BJ (cell line): ENCODE results near the gene COL18A1. TPM values are rescaled to one million over a fixed set of nuclear protein-coding genes. Genes with fewer than 3 reads are reported as not detected.

ENCODE experiments used
- CTCF ChIA-PET: fragments of 350-600 bp; formaldehyde crosslinking; extraction: SDS; loops from one replicate; lab custom pipeline; 2021; ENCODE audit warnings: antibody characterized with exemption, inconsistent platforms; lab: Yijun Ruan, JAX
- POLR2A ChIA-PET: fragments of 300-600 bp; sonication (Branson Sonifier 250); formaldehyde crosslinking; extraction: SDS; loops from one replicate; lab custom pipeline; 2021; ENCODE audit warnings: antibody characterized with exemption; lab: Charles Lee
- DNase-seq: peaks from one replicate; pipeline ENCODE4 v3.0.0-alpha.2; 2011; ENCODE audit warnings: low read depth
- H3K27me3 ChIP-seq: 2 replicates; pipeline ENCODE4 v1.6.0; 2011; ENCODE audit warnings: low read length; ENCODE audit not compliant: control insufficient read depth, insufficient read depth
- H3K36me3 ChIP-seq: 2 replicates; pipeline ENCODE4 v1.5.1; 2011; ENCODE audit warnings: low read length; ENCODE audit not compliant: control insufficient read depth, insufficient read depth
- H3K4me3 ChIP-seq: 2 replicates; pipeline ENCODE4 v1.5.1; 2011; ENCODE audit warnings: low read depth, mild to moderate bottlenecking, control low read depth, low read length
- CTCF ChIP-seq: IDR thresholded peaks from 2 replicates; pipeline ENCODE4 v1.5.1; 2011; ENCODE audit warnings: low read depth, mild to moderate bottlenecking, control low read depth, inconsistent platforms, low read length, moderate library complexity; ENCODE audit not compliant: insufficient read depth
- polyA plus RNA-seq: library from polyadenylated mRNA; depleted of rRNA; stranded (reverse); fragments of >200 nt; gene quantifications from 2 replicates; pipeline ENCODE4 v1.2.3, GENCODE V29; 2011

COL18A1 gene
- polyA plus RNA-seq, 1 experiment = 99.7 TPM

DNA sequence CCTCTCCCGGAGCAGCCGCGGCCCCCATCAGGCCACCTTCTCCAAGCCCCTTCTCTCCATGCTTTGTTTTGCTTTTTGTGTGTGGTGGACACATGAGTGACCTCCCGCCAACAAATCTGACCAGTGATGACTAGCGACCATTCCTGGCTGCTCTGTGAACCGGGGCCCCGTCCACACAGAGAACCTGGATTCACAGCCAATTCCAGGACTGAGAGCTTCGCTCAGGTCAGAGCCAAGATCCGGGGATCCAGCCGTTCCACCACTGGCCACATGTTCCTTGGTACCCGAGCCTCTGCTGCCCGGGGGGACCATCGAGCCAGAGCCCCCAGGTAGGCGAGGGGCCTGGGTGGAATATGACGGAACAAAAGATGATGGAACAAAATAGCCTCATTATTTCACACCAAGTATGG lies 46.7 kb upstream of the COL18A1 start:
- DNase-seq = no peak
- ChIA-PET CTCF (interaction anchor here (1.2 to 1.3 kb wide), 3 partner anchors 9 to 52 kb away, joined by 3 read pairs; no protein-coding TSS in a partner anchor), POLR2A (no interaction called here)
- H3K4me3 ChIP-seq = no peak overlapping the region
- H3K27me3 ChIP-seq = 0 out of 2 replicates have a peak, but pooled peaks cover 1% of the 10 kb centered on the region
- H3K36me3 ChIP-seq = no peaks in the 10 kb centered on the region
- no peak for TF ChIP-seq CTCF

GRCh38 chr21:45358711-45359310 lies 46.2 kb upstream of the COL18A1 start:
- H3K36me3 ChIP-seq = no peaks in the 10 kb centered on the region
- TF ChIP-seq CTCF = no peak
- POLR2A ChIA-PET = no interaction called here
- no peak overlapping the region for H3K4me3 ChIP-seq
- H3K27me3 ChIP-seq = 0 out of 2 replicates have a peak, but pooled peaks cover under 1% of the 10 kb centered on the region
- DNase-seq = no peak
- CTCF ChIA-PET = interaction anchor here (1.3 kb wide), 1 partner anchor 14 kb away, joined by 3 read pairs; no protein-coding TSS in a partner anchor

- no peaks in the 10 kb centered on the region for H3K36me3 ChIP-seq
- ChIA-PET POLR2A (no interaction called here), CTCF (no interaction called here)
- H3K27me3 ChIP-seq = no peaks in the 10 kb centered on the region
- no peak for DNase-seq
- no peak for TF ChIP-seq CTCF
- no peak overlapping the region for H3K4me3 ChIP-seq
Observed at GRCh38 chr21:45359451-45360217, 45.3 kb upstream of the COL18A1 start.

- no peak for DNase-seq
- CTCF ChIA-PET = interaction anchor here (1.2 to 2.0 kb wide), 2 partner anchors 46 to 53 kb away, joined by 3 to 6 read pairs; no protein-coding TSS in a partner anchor
- no peak for TF ChIP-seq CTCF
- POLR2A ChIA-PET = no interaction called here
- Histone ChIP-seq H3K4me3 (no peak overlapping the region), H3K27me3 (no peaks in the 10 kb centered on the region), H3K36me3 (no peaks in the 10 kb centered on the region)
Observed at GRCh38 chr21:45361033-45361997, 43.6 kb upstream of the COL18A1 start.
